HCT116 (cell line): ENCODE results near the gene MED15.

Experiments
- POLR2AphosphoS5 ChIP-seq: IDR thresholded peaks from 2 replicates; pipeline ENCODE4 v1.6.1; 2011; ENCODE audit warnings: mild to moderate bottlenecking, low read depth, low read length, moderate library complexity
- TF ChIP-seq, protein P1 (sequence below), 3 experiments: fragments of 200-600 bp in 1 of 3; sonication (generic) in 1 of 3; IDR thresholded peaks in 2 of 3; conservative IDR thresholded peaks in 1 of 3; 2 replicates each; pipeline ENCODE4 v1.5.1; 2012 to 2017; ENCODE audit warnings: low read depth in 2 of 3, low read length in 2 of 3, antibody characterized with exemption in 1 of 3, borderline replicate concordance in 1 of 3, control low read depth in 1 of 3, mild to moderate bottlenecking in 1 of 3, mixed read lengths in 1 of 3, mixed run types in 1 of 3, moderate library complexity in 1 of 3; ENCODE audit not compliant: insufficient read depth in 1 of 3

DNA sequence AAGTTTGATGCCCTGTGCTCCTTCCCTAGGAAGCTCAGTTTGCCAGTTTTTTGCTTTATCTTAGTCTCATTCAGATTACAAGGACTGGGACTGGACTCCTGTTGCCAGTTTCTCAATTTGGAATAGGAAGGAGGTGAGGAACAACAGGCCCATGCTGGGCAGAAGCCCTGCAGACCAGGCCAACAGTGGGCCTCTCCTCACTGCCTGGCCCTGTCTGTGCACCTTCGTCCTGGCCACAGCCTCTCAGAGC, 23.7 kb downstream of the MED15 start:
- TF ChIP-seq, protein P1, sequence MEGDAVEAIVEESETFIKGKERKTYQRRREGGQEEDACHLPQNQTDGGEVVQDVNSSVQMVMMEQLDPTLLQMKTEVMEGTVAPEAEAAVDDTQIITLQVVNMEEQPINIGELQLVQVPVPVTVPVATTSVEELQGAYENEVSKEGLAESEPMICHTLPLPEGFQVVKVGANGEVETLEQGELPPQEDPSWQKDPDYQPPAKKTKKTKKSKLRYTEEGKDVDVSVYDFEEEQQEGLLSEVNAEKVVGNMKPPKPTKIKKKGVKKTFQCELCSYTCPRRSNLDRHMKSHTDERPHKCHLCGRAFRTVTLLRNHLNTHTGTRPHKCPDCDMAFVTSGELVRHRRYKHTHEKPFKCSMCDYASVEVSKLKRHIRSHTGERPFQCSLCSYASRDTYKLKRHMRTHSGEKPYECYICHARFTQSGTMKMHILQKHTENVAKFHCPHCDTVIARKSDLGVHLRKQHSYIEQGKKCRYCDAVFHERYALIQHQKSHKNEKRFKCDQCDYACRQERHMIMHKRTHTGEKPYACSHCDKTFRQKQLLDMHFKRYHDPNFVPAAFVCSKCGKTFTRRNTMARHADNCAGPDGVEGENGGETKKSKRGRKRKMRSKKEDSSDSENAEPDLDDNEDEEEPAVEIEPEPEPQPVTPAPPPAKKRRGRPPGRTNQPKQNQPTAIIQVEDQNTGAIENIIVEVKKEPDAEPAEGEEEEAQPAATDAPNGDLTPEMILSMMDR (IDR thresholded peaks at IDR 0.05 in 2 of 3, conservative IDR thresholded peaks at IDR 0.05 in 1 of 3; ENCODE audit: borderline replicate concordance in 1 of 3, insufficient read depth in 1 of 3, low read depth in 2 of 3, low read length in 2 of 3) = no peak
- TF ChIP-seq POLR2AphosphoS5 = peak; percentile 43; the same call in 1 of the 2 replicates
